CD4-positive, alpha-beta T cell (primary cell): ENCODE data around the gene LCT. TPM values are rescaled to one million over a fixed set of nuclear protein-coding genes. Genes with fewer than 3 reads are reported as not detected.

Source experiments
- ATAC-seq: fragments of 200-7000 bp; cut with Tn5 transposase; one replicate; pipeline ENCODE4 v1.10.0; 2022; ENCODE audit warnings: mild to moderate bottlenecking; ENCODE audit not compliant: poor library complexity
- CTCF ChIA-PET: fragments of 350-600 bp; sonication (Branson Sonifier 250); formaldehyde crosslinking; loops from one replicate; lab custom pipeline; 2021; ENCODE audit warnings: antibody characterized with exemption, inconsistent platforms; lab: Charles Lee
- POLR2A ChIA-PET: fragments of 350-600 bp; sonication (Branson Sonifier 250); formaldehyde crosslinking; loops from one replicate; lab custom pipeline; 2021; ENCODE audit warnings: antibody characterized with exemption, inconsistent platforms; lab: Charles Lee
- DNase-seq, 14 experiments: peaks; one replicate each; pipeline ENCODE4 v3.0.0-alpha.2; 2013 to 2020; ENCODE audit warnings: mixed read lengths in 2 of 14
- H3K27ac ChIP-seq, 2 donors: one replicate each; pipeline versions ENCODE4 v1.5.1 to v1.7.0; 2013; ENCODE audit warnings: low read length in 2 of 2, low read depth in 1 of 2, mild to moderate bottlenecking in 1 of 2
- H3K27me3 ChIP-seq, 2 experiments: 1 replicate in 1 of 2; 2 replicates in 1 of 2; pipeline versions ENCODE4 v1.6.1 to v1.7.0; 2013; ENCODE audit warnings: low read length in 2 of 2, control low read depth in 1 of 2, mild to moderate bottlenecking in 1 of 2, moderate library complexity in 1 of 2; ENCODE audit not compliant: insufficient read depth in 2 of 2, control insufficient read depth in 1 of 2
- H3K36me3 ChIP-seq: one replicate; pipeline ENCODE4 v1.6.1; 2013; ENCODE audit warnings: low read length, control low read depth; ENCODE audit not compliant: insufficient read depth
- H3K4me1 ChIP-seq: one replicate; pipeline ENCODE4 v1.6.1; 2013; ENCODE audit warnings: low read length, control low read depth; ENCODE audit not compliant: insufficient read depth
- H3K4me3 ChIP-seq: one replicate; pipeline ENCODE4 v1.5.1; 2013; ENCODE audit warnings: mild to moderate bottlenecking, low read length, moderate library complexity
- H3K9me3 ChIP-seq, 2 experiments: 1 replicate in 1 of 2; 2 replicates in 1 of 2; pipeline versions ENCODE4 v1.6.1 to v1.7.0; 2013; ENCODE audit warnings: low read length in 2 of 2, mild to moderate bottlenecking in 2 of 2, control low read depth in 1 of 2, moderate library complexity in 1 of 2; ENCODE audit not compliant: control insufficient read depth in 1 of 2, insufficient read depth in 1 of 2
- H3K27ac Mint-ChIP-seq: one replicate; pipeline ENCODE4 v1.8.0; 2020; ENCODE audit warnings: mixed read lengths
- H3K27me3 Mint-ChIP-seq: one replicate; pipeline ENCODE4 v1.8.0; 2021; ENCODE audit warnings: mixed read lengths
- H3K36me3 Mint-ChIP-seq: one replicate; pipeline ENCODE4 v1.8.0; 2021; ENCODE audit warnings: low read depth, mixed read lengths
- H3K4me1 Mint-ChIP-seq: one replicate; pipeline ENCODE4 v1.8.0; 2021; ENCODE audit warnings: low read depth, mixed read lengths
- H3K4me3 Mint-ChIP-seq: one replicate; pipeline ENCODE4 v1.8.0; 2020; ENCODE audit warnings: mild to moderate bottlenecking, mixed read lengths
- H3K9me3 Mint-ChIP-seq: one replicate; pipeline ENCODE4 v1.8.0; 2020; ENCODE audit warnings: mixed read lengths
- intact Hi-C, 2 experiments: fragments of 100-400 bp; cut with DNase I in 1 of 2; cut with micrococcal nuclease in 1 of 2; formaldehyde crosslinking; loops; one replicate each; pipeline versions ENCODE4 v1.15.1 to v1.9.0; 2023 to 2025; cut with DNase I, micrococcal nuclease
- total RNA-seq, 174 experiments: library from RNA in 2 of 174; stranded (reverse) in 2 of 174; gene quantifications; one replicate each; pipeline ENCODE4 v1.2.3 and lab custom pipeline; 2021 to 2026
- TF ChIP-seq, protein P1 (sequence below): fragments of 200-600 bp; IDR thresholded peaks from one replicate; pipeline ENCODE4 v1.8.0; 2022; ENCODE audit warnings: antibody characterized with exemption, mild to moderate bottlenecking

The LCT gene
- total RNA-seq, 2 experiments from 2014 or later: 0.06 TPM; not detected in 1

DNA sequence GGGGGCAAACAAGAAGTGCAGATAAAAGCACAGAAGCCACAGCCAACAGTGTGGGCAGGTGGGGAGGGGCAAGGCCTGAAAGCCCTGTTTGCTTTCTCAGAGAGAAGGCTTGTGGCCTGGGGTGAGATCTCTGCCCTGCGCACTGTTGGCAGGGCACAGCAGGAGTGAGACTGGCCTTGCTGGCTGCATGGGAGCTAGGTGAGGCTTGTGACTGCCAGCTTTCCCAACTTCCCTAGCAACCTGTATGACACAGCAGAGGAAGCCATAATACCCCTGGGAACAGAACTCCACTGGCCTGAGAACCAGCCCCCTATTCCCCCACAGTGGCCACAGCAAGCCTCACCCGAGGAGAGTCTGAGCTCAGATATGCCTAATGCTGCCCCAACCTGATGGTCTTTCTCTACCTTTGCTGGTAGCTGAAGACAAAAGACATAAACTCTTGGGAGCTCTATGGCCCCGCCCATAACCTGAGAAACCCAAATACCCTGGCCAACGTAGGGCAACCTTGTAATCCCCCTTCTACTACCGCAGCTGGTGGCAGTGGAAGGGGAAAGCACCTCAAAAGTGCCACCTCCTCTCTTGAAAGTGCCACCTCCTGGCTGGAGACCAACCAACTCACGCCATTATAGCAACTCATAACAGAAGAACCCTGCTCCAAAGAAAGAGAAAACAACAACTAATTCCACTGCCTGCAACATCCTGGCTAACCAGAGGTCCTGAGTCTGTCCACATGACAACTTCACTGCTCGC is 44.4 kb downstream of the LCT start:
- H3K9me3 ChIP-seq: no peaks in the 10 kb centered on the region
- TF ChIP-seq, protein P1, sequence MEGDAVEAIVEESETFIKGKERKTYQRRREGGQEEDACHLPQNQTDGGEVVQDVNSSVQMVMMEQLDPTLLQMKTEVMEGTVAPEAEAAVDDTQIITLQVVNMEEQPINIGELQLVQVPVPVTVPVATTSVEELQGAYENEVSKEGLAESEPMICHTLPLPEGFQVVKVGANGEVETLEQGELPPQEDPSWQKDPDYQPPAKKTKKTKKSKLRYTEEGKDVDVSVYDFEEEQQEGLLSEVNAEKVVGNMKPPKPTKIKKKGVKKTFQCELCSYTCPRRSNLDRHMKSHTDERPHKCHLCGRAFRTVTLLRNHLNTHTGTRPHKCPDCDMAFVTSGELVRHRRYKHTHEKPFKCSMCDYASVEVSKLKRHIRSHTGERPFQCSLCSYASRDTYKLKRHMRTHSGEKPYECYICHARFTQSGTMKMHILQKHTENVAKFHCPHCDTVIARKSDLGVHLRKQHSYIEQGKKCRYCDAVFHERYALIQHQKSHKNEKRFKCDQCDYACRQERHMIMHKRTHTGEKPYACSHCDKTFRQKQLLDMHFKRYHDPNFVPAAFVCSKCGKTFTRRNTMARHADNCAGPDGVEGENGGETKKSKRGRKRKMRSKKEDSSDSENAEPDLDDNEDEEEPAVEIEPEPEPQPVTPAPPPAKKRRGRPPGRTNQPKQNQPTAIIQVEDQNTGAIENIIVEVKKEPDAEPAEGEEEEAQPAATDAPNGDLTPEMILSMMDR: no peak
- H3K27me3 ChIP-seq: no peaks in the 10 kb centered on the region
- no peaks in the 10 kb centered on the region for H3K36me3 ChIP-seq
- DNase-seq (peak in 2 of 14 experiments; percentile 12 to 21), ATAC-seq (no peak)
- no peak overlapping the region for H3K4me3 ChIP-seq
- peaks cover 3% of the 10 kb centered on the region for H3K36me3 Mint-ChIP-seq
- H3K9me3 Mint-ChIP-seq: no peaks in the 10 kb centered on the region
- H3K27ac ChIP-seq: no peak overlapping the region
- H3K27me3 Mint-ChIP-seq: no peaks in the 10 kb centered on the region
- POLR2A ChIA-PET: interaction anchor here (0.6 kb wide), 1 partner anchor 102 kb away, joined by 3 read pairs; no protein-coding TSS in a partner anchor
- H3K4me1 ChIP-seq: peaks cover 9% of the 10 kb centered on the region
- intact Hi-C loops: no loop called here
- H3K27ac Mint-ChIP-seq: no peak overlapping the region
- peaks cover 11% of the 10 kb centered on the region for H3K4me1 Mint-ChIP-seq
- no peak overlapping the region for H3K4me3 Mint-ChIP-seq
- CTCF ChIA-PET: no interaction called here

DNA sequence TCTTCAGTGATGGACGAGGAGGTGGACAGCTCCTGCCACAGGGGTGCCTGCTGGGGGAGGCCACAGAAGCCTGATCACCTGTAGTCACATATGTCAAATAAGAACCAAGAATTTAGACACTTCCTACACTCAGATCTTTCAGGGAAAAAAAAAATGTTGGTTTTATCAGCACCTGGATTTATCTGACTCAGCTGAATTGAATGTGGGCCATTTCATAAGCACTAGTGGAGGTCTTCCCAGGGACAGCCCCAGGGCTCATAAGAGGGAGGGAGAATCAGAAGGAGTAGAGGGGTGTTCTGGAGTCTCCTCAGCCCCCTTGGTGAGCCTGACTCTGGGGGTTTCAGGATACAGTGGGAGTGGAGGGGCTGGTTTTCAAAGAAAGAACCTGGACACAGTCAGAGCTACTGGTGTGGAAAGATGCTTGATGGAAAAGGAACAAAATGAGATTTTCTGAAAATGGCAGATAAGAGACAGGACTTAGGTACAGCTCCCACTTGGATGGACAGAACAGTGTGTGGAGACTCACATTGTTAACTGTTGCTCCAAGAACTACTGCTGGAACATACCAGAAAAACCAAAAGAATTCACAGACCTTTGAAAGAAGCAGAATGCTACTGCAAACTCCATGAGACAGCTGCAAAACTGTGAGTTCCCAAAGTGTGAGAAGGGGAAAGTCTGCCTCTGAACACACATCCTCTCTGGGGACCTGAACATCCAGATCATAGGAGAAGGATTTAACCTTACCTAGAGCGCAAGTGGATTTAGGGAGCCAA is 45.4 kb downstream of the LCT start:
- POLR2A ChIA-PET: interaction anchor here (0.6 kb wide), 1 partner anchor 101 kb away, joined by 3 read pairs; no protein-coding TSS in a partner anchor

DNA sequence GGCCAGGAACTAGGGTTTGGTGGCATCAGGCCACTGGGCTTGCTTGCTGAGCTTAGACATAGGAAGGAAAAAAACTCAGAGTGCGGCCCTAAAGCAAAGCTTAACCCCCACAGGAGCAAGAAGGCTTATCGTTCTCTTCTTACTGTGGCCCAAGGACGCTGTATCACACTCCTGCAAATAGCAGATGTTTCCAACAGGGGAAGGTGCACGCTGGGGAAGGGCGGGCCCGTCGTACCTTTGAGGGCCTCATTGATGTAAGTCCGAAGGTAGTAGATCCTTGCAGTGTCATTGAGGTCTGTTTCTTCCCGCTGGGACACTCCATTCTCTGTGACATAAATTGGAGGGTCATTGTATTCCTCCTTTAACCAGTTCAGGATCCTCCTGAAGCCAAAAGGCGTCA is 46.6 kb downstream of the LCT start:
- ChIA-PET POLR2A (no interaction called here), CTCF (no interaction called here)
- Histone ChIP-seq H3K4me3 (no peak overlapping the region), H3K36me3 (peaks cover 5% of the 10 kb centered on the region), H3K27me3 (no peaks in the 10 kb centered on the region), H3K9me3 (no peaks in the 10 kb centered on the region), H3K27ac (no peak overlapping the region), H3K4me1 (peaks cover 5% of the 10 kb centered on the region)
- Mint-ChIP-seq H3K27me3 (no peaks in the 10 kb centered on the region), H3K4me1 (peaks cover 7% of the 10 kb centered on the region), H3K27ac (no peak overlapping the region), H3K36me3 (peaks cover 20% of the 10 kb centered on the region), H3K9me3 (no peaks in the 10 kb centered on the region), H3K4me3 (no peak overlapping the region)
- no peak for ATAC-seq
- no peak for DNase-seq
- intact Hi-C loops: no loop called here
- TF ChIP-seq, protein P1: no peak

More for the DNA sequence above, 45.4 kb downstream of the LCT start:
- TF ChIP-seq, protein P1: no peak
- DNase-seq (no peak), ATAC-seq (no peak)
- no peaks in the 10 kb centered on the region for H3K9me3 ChIP-seq
- H3K36me3 ChIP-seq: no peaks in the 10 kb centered on the region
- H3K36me3 Mint-ChIP-seq: peaks cover 12% of the 10 kb centered on the region
- no peak overlapping the region for H3K27ac Mint-ChIP-seq
- peaks cover 5% of the 10 kb centered on the region for H3K4me1 ChIP-seq
- no peak overlapping the region for H3K27ac ChIP-seq
- no peaks in the 10 kb centered on the region for H3K27me3 Mint-ChIP-seq
- intact Hi-C loops: no loop called here
- CTCF ChIA-PET: interaction anchor here (0.6 kb wide), 1 partner anchor 68 kb away, joined by 6 read pairs; no protein-coding TSS in a partner anchor
- no peaks in the 10 kb centered on the region for H3K27me3 ChIP-seq
- no peak overlapping the region for H3K4me3 Mint-ChIP-seq
- H3K4me1 Mint-ChIP-seq: peaks cover 7% of the 10 kb centered on the region
- no peak overlapping the region for H3K4me3 ChIP-seq
- H3K9me3 Mint-ChIP-seq: no peaks in the 10 kb centered on the region
